ENCODE measurements around the gene NFASC.

- TF ChIP-seq POLR2AphosphoS5 (IDR thresholded peaks at IDR 0.05; ENCODE audit: low read depth, low read length) (no peak), TAF1 (IDR thresholded peaks at IDR 0.05; ENCODE audit: low read depth, low read length) (no peak), POLR2A (IDR thresholded peaks at IDR 0.05; ENCODE audit: low read depth, low read length) (no peak)
Observed at GRCh38 chr1:205072286-205072685, 201.6 kb downstream of the NFASC start.
